Tibial artery (tissue), 4 donors: ENCODE data around the gene ZFYVE9.
"Not testable (repeated sequence)": the region's sequence is repeated elsewhere in the genome, so short reads cannot be mapped to it uniquely, and the experiment has no call there.

Experiments used
- DNase-seq, 2 donors: peaks; one replicate each; pipeline ENCODE4 v3.0.0-alpha.2; 2019
- H3K27ac ChIP-seq, 2 donors: fragments of 200-600 bp; sonication (generic) in 1 of 2; 1 replicate in 1 of 2; 2 replicates in 1 of 2; pipeline ENCODE4 v1.5.1; 2018 to 2019; ENCODE audit warnings: mild to moderate bottlenecking in 1 of 2
- H3K27me3 ChIP-seq, 2 donors: fragments of 200-600 bp; sonication (generic) in 1 of 2; one replicate each; pipeline versions ENCODE4 v1.5.1 to v1.6.0; 2016 to 2019
- H3K36me3 ChIP-seq, 3 donors: fragments of 200-600 bp; sonication (generic) in 2 of 3; one replicate each; pipeline ENCODE4 v1.5.1; 2016 to 2019; ENCODE audit warnings: mild to moderate bottlenecking in 2 of 3
- H3K4me1 ChIP-seq, 4 donors: fragments of 200-600 bp; sonication (generic) in 2 of 4; 1 replicate in 3 of 4; 2 replicates in 1 of 4; pipeline ENCODE4 v1.5.1; 2016 to 2019
- H3K4me3 ChIP-seq, 2 donors: fragments of 200-600 bp; sonication (generic) in 1 of 2; 1 replicate in 1 of 2; 2 replicates in 1 of 2; pipeline ENCODE4 v1.5.1; 2018 to 2019; ENCODE audit warnings: mild to moderate bottlenecking in 2 of 2
- H3K9me3 ChIP-seq, 3 donors: fragments of 200-600 bp; sonication (generic) in 1 of 3; one replicate each; pipeline ENCODE4 v1.5.1; 2016 to 2019
- intact Hi-C: fragments of 100-400 bp; cut with DNase I; formaldehyde crosslinking; loops from one replicate; pipeline ENCODE4 v1.15.0; 2023; ENCODE audit warnings: low total_unique reads
- TF ChIP-seq, protein P1 (sequence below), 2 experiments: fragments of 200-600 bp in 1 of 2; fragments of 450-650 bp in 1 of 2; IDR thresholded peaks; one replicate each; pipeline ENCODE4 v1.5.1; 2017 to 2019; ENCODE audit warnings: antibody characterized with exemption in 2 of 2, mild to moderate bottlenecking in 1 of 2, moderate library complexity in 1 of 2

The ZFYVE9 gene

DNA sequence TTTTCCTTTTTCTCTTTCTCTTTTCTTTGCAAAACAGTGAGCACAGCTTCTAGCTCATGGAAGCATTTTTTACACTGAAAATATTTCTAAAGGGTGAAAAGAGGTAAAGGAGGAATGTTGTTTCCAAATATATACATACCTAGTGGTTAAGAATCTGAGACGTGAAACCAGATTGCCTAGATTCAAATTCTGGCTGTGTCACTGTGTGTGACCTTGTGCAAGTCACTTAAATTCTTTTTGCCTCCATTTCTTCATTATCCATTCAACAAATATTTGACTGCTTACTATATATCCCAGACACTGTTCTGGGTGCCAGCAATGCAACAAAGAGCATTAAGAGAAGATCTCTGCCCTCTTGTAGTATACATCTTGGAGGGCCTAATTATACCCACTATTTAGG, 53.3 kb downstream of the ZFYVE9 start:
- Histone ChIP-seq H3K27ac (no peak overlapping the region), H3K4me1 (peaks cover 0 to 16% (median 0%) of the 10 kb centered on the region in 4 donors), H3K9me3 (peaks cover 0 to 2% (median 0%) of the 10 kb centered on the region in 3 donors), H3K36me3 (no peaks in the 10 kb centered on the region), H3K27me3 (no peaks in the 10 kb centered on the region), H3K4me3 (no peak overlapping the region)
- intact Hi-C loops = no loop called here
- no peak for DNase-seq
- TF ChIP-seq, protein P1, sequence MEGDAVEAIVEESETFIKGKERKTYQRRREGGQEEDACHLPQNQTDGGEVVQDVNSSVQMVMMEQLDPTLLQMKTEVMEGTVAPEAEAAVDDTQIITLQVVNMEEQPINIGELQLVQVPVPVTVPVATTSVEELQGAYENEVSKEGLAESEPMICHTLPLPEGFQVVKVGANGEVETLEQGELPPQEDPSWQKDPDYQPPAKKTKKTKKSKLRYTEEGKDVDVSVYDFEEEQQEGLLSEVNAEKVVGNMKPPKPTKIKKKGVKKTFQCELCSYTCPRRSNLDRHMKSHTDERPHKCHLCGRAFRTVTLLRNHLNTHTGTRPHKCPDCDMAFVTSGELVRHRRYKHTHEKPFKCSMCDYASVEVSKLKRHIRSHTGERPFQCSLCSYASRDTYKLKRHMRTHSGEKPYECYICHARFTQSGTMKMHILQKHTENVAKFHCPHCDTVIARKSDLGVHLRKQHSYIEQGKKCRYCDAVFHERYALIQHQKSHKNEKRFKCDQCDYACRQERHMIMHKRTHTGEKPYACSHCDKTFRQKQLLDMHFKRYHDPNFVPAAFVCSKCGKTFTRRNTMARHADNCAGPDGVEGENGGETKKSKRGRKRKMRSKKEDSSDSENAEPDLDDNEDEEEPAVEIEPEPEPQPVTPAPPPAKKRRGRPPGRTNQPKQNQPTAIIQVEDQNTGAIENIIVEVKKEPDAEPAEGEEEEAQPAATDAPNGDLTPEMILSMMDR (IDR thresholded peaks at IDR 0.05) = no peak

DNA sequence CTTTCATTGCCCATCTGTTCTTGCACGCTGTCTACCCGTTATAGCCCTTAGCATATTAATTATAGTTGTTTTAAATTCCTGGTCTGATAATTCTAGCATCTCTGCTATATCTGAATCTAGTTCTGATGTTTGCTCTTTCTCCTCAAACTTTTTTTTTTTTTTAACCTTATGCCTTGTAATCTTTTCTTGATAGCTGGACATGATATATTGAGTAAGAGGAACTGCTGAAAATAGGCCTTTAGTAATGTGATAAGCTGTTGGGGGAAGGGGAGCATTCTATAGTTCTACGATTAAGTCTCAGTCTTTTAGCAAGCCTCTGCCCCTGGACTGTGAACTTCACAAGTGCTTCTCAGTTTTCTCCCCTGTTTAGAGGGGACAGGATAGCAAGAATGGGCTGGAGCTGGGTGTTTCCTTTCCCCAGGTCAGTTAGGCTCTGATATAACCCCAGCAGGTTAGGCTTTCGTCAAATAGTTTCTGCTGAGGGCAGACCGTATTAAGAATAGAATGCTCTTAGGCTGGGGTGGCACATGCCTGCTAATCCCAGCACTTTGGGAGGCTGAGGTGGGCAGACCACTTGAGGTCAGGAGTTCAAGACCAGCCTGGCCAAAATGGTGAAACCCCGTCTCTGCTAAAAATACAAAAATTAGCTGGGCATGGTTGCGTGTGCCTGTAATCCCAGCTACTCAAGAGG, 62.2 kb downstream of the ZFYVE9 start:
- Histone ChIP-seq H3K36me3 (no peaks in the 10 kb centered on the region), H3K27me3 (no peaks in the 10 kb centered on the region)
- intact Hi-C loops = no loop called here

DNA sequence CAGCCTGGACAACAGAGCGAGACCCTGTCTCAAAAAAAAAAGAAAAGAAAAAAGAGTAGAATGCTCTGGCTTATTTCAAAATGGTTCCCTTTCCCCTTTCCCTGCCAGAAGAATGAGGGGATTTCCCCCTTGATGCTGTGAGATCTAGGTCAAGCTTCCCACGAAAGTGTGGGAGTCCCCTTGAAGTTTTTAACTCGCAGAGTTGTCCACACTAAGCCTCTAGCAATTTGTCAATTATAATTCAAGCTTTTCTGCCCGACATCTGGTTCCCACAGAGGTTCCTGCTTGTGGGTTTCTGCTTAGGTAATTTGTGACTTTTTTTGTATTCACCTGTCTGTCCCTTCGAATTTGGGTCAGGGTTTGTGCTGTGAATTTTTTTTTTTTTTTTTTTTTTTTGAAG, 62.8 kb downstream of the ZFYVE9 start:
- DNase-seq = no peak
- no peaks in the 10 kb centered on the region for H3K36me3 ChIP-seq
- intact Hi-C loops = no loop called here
- H3K4me3 ChIP-seq = no peak overlapping the region
- H3K4me1 ChIP-seq = no peaks in the 10 kb centered on the region
- H3K27me3 ChIP-seq = no peaks in the 10 kb centered on the region
- H3K9me3 ChIP-seq = peaks cover 0 to 4% (median 0%) of the 10 kb centered on the region in 3 donors
- H3K27ac ChIP-seq = no peak overlapping the region
- TF ChIP-seq, protein P1 (IDR thresholded peaks at IDR 0.05) = no peak

More for the DNA sequence above, 62.2 kb downstream of the ZFYVE9 start:
- H3K4me3 ChIP-seq = no peak overlapping the region
- no peak overlapping the region for H3K27ac ChIP-seq
- H3K9me3 ChIP-seq = peaks cover 0 to 4% (median 0%) of the 10 kb centered on the region in 3 donors
- TF ChIP-seq, protein P1 (IDR thresholded peaks at IDR 0.05) = no peak
- DNase-seq = no peak
- no peaks in the 10 kb centered on the region for H3K4me1 ChIP-seq

DNA sequence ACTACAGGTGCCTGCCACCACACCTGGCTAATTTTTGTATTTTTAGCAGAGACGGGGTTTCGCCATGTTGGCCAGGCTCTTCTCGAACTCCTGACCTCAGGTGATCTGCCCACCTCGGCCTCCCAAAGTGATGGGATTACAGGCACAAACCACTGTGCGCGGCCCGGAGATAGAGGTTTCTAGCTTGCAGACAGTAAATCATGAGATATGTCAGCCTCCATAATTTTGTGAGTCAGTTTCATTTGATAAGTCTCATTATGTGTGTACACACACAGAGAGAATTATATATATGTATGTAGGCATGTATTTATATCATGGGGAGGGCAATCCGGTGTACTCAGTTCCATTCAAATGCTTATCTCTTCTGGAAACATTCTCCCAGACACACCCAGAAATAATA, 64.8 kb downstream of the ZFYVE9 start:
- H3K27ac ChIP-seq, H3K36me3 ChIP-seq, H3K9me3 ChIP-seq, H3K27me3 ChIP-seq, DNase-seq, H3K4me1 ChIP-seq, intact Hi-C loops, H3K4me3 ChIP-seq: not testable (repeated sequence)

DNA sequence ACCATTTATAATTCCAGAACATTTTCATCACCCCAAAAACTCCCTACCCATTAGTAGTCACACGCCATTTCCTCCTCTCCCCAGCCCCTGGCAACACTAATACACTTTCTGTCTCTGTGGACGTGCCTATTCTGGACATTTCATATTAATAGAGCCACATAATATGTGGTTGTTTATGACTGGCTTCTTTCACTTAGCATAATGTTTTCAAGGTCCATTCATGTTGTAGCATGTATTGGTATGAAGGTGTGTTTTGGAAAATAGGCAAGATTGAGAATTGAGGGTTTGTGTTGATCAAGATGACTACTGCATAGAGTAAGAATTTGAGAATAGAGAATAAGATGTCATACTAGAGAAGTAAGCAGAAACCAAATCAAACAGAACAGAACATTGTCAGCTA, 67.5 kb downstream of the ZFYVE9 start:
- H3K27ac ChIP-seq = no peak overlapping the region
- TF ChIP-seq, protein P1 (IDR thresholded peaks at IDR 0.05) = no peak

DNA sequence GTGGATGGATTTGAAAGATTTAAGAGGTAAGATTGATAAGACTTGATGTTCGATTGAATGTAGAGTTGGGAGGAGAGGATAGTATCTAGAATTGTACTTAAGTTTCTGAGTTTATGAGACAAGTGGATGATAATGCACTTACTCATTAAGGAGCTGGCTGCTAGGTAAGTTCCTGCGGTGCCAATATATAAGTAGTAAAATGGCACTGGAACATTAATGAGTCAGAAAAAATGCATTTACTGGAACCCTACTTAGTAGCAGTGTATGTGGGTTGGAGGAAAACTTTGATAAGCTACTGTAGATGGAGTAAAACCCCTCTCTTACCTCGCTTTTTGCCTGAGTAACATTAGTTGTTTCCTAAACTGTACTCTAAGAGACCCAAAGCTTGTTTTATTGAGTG, 68.2 kb downstream of the ZFYVE9 start:
- H3K4me3 ChIP-seq = no peak overlapping the region
- DNase-seq = no peak
- H3K36me3 ChIP-seq = no peaks in the 10 kb centered on the region
- no peaks in the 10 kb centered on the region for H3K9me3 ChIP-seq
- no peaks in the 10 kb centered on the region for H3K4me1 ChIP-seq
- intact Hi-C loops = no loop called here
- H3K27ac ChIP-seq = no peak overlapping the region
- no peaks in the 10 kb centered on the region for H3K27me3 ChIP-seq
- TF ChIP-seq, protein P1 (IDR thresholded peaks at IDR 0.05) = no peak

More for the DNA sequence above, 67.5 kb downstream of the ZFYVE9 start:
- no peak for DNase-seq
- Histone ChIP-seq H3K36me3 (no peaks in the 10 kb centered on the region), H3K4me1 (no peaks in the 10 kb centered on the region), H3K9me3 (no peaks in the 10 kb centered on the region), H3K27me3 (no peaks in the 10 kb centered on the region), H3K4me3 (no peak overlapping the region)
- intact Hi-C loops = no loop called here
